ENCODE data around the gene LRMDA.

GRCh38 chr10:75737580-75737949 is 306.1 kb downstream of the LRMDA start:
- no peak for TF ChIP-seq TAF1 (IDR thresholded peaks at IDR 0.05; ENCODE audit: low read depth, low read length)
- TF ChIP-seq EZH2 (IDR thresholded peaks at IDR 0.05; ENCODE audit: low read depth, low read length, severe bottlenecking): no peak
- no peak for TF ChIP-seq CHD2 (IDR thresholded peaks at IDR 0.05; ENCODE audit: low read length)
- TF ChIP-seq, protein P1, sequence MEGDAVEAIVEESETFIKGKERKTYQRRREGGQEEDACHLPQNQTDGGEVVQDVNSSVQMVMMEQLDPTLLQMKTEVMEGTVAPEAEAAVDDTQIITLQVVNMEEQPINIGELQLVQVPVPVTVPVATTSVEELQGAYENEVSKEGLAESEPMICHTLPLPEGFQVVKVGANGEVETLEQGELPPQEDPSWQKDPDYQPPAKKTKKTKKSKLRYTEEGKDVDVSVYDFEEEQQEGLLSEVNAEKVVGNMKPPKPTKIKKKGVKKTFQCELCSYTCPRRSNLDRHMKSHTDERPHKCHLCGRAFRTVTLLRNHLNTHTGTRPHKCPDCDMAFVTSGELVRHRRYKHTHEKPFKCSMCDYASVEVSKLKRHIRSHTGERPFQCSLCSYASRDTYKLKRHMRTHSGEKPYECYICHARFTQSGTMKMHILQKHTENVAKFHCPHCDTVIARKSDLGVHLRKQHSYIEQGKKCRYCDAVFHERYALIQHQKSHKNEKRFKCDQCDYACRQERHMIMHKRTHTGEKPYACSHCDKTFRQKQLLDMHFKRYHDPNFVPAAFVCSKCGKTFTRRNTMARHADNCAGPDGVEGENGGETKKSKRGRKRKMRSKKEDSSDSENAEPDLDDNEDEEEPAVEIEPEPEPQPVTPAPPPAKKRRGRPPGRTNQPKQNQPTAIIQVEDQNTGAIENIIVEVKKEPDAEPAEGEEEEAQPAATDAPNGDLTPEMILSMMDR (IDR thresholded peaks at IDR 0.05; ENCODE audit: control extremely low read depth in 1 of 3, insufficient read depth in 1 of 3, low read depth in 1 of 3, low read length in 3 of 3): no peak
- TF ChIP-seq POLR2AphosphoS5 (IDR thresholded peaks at IDR 0.05; ENCODE audit: low read depth, low read length): no peak
- TF ChIP-seq TEAD4 (IDR thresholded peaks at IDR 0.05; ENCODE audit: low read depth, low read length): no peak
- no peak for TF ChIP-seq JUND (IDR thresholded peaks at IDR 0.05; ENCODE audit: low read length)
- no peak for TF ChIP-seq RNF2 (IDR thresholded peaks at IDR 0.05; ENCODE audit: borderline replicate concordance, low read depth, low read length, missing control alignments, poor library complexity, severe bottlenecking)
- no peak for TF ChIP-seq RBBP5 (IDR thresholded peaks at IDR 0.05; ENCODE audit: borderline replicate concordance, low read depth, low read length)
